Uterus (tissue), 4 donors: ENCODE results near the gene ARHGAP5. TPM values are rescaled to one million over a fixed set of nuclear protein-coding genes. Genes with fewer than 3 reads are reported as not detected.

Experiments
- DNase-seq, 2 donors: peaks; one replicate each; pipeline ENCODE4 v3.0.0-alpha.2; 2019 to 2020
- H3K27ac ChIP-seq, 2 donors: fragments of 200-600 bp; sonication (generic); 1 replicate in 1 of 2; 2 replicates in 1 of 2; pipeline ENCODE4 v1.5.1; 2016 to 2018
- H3K27me3 ChIP-seq, 2 donors: fragments of 200-600 bp; sonication (generic); one replicate each; pipeline ENCODE4 v1.5.1; 2018 to 2019; ENCODE audit warnings: control low read depth in 1 of 2
- H3K36me3 ChIP-seq, 2 donors: fragments of 200-600 bp; sonication (generic); one replicate each; pipeline ENCODE4 v1.5.1; 2019; ENCODE audit warnings: control low read depth in 1 of 2
- H3K4me1 ChIP-seq, 2 donors: fragments of 200-600 bp; sonication (generic); one replicate each; pipeline ENCODE4 v1.5.1; 2018 to 2019; ENCODE audit warnings: control low read depth in 1 of 2
- H3K4me3 ChIP-seq, 2 donors: fragments of 200-600 bp; sonication (generic); 1 replicate in 1 of 2; 2 replicates in 1 of 2; pipeline ENCODE4 v1.5.1; 2018 to 2019; ENCODE audit warnings: mild to moderate bottlenecking in 1 of 2
- H3K9me3 ChIP-seq, 2 donors: fragments of 200-600 bp; sonication (generic); one replicate each; pipeline ENCODE4 v1.5.1; 2019; ENCODE audit warnings: control low read depth in 1 of 2
- CTCF ChIP-seq, 4 experiments: fragments of 200-600 bp in 2 of 4; fragments of 450-650 bp in 2 of 4; sonication (generic) in 2 of 4; IDR thresholded peaks; one replicate each; pipeline ENCODE4 v1.5.1; 2016 to 2019; ENCODE audit warnings: antibody characterized with exemption in 4 of 4, mild to moderate bottlenecking in 2 of 4, moderate library complexity in 1 of 4
- POLR2A ChIP-seq, 2 donors: fragments of 450-650 bp; IDR thresholded peaks; one replicate each; pipeline ENCODE4 v1.6.1; 2016; ENCODE audit warnings: antibody characterized with exemption in 2 of 2, mild to moderate bottlenecking in 1 of 2, moderate library complexity in 1 of 2
- intact Hi-C: fragments of 100-400 bp; cut with DNase I; formaldehyde crosslinking; loops from one replicate; pipeline ENCODE4 v1.15.1; 2023; ENCODE audit warnings: low total_unique reads
- total RNA-seq, 4 donors: library from RNA; depleted of rRNA in 3 of 4; stranded (reverse); fragments of >200 nt in 3 of 4; gene quantifications; one replicate each; pipeline versions ENCODE4 v1.1.0 to v1.2.4, GENCODE V29; 2014 to 2023
- donor health status: DM: yes; HTN: yes; CAD: no.

ARHGAP5 gene
- total RNA-seq, 4 donors from 2014 or later = 83.8 to 298 (median 159) TPM

GRCh38 chr14:32166029-32166428 lies 88.9 kb downstream of the ARHGAP5 start:
- Histone ChIP-seq H3K27ac (no peak overlapping the region), H3K4me3 (no peak overlapping the region), H3K9me3 (no peaks in the 10 kb centered on the region), H3K4me1 (no peaks in the 10 kb centered on the region), H3K27me3 (no peaks in the 10 kb centered on the region), H3K36me3 (no peaks in the 10 kb centered on the region)
- no peak for DNase-seq
- TF ChIP-seq CTCF (IDR thresholded peaks at IDR 0.05) (no peak), POLR2A (IDR thresholded peaks at IDR 0.05) (no peak)
- intact Hi-C loops = no loop called here

GRCh38 chr14:32166924-32167323 lies 89.8 kb downstream of the ARHGAP5 start:
- no peaks in the 10 kb centered on the region for H3K9me3 ChIP-seq
- no peak for TF ChIP-seq CTCF (IDR thresholded peaks at IDR 0.05)
- no peak for TF ChIP-seq POLR2A (IDR thresholded peaks at IDR 0.05)
- H3K27ac ChIP-seq = no peak overlapping the region
- H3K4me3 ChIP-seq = no peak overlapping the region
- DNase-seq = no peak
- no peaks in the 10 kb centered on the region for H3K36me3 ChIP-seq
- intact Hi-C loops = no loop called here
- no peaks in the 10 kb centered on the region for H3K27me3 ChIP-seq
- H3K4me1 ChIP-seq = no peaks in the 10 kb centered on the region

GRCh38 chr14:32167907-32168306 lies 90.8 kb downstream of the ARHGAP5 start:
- Histone ChIP-seq H3K9me3 (no peaks in the 10 kb centered on the region), H3K4me3 (no peak overlapping the region), H3K4me1 (no peaks in the 10 kb centered on the region), H3K27me3 (no peaks in the 10 kb centered on the region), H3K27ac (no peak overlapping the region), H3K36me3 (no peaks in the 10 kb centered on the region)
- TF ChIP-seq CTCF (IDR thresholded peaks at IDR 0.05) = no peak
- no peak for TF ChIP-seq POLR2A (IDR thresholded peaks at IDR 0.05)
- intact Hi-C loops = no loop called here
- DNase-seq = no peak

- no peaks in the 10 kb centered on the region for H3K27me3 ChIP-seq
- no peaks in the 10 kb centered on the region for H3K4me1 ChIP-seq
- H3K27ac ChIP-seq = no peak overlapping the region
- H3K9me3 ChIP-seq = no peaks in the 10 kb centered on the region
- no peak overlapping the region for H3K4me3 ChIP-seq
- intact Hi-C loops = no loop called here
- DNase-seq = no peak
- no peaks in the 10 kb centered on the region for H3K36me3 ChIP-seq
- no peak for TF ChIP-seq CTCF (IDR thresholded peaks at IDR 0.05)
- TF ChIP-seq POLR2A (IDR thresholded peaks at IDR 0.05) = no peak
Measured at GRCh38 chr14:32169191-32169590, 92.1 kb downstream of the ARHGAP5 start.

- H3K27ac ChIP-seq = no peak overlapping the region
- H3K9me3 ChIP-seq = no peaks in the 10 kb centered on the region
- H3K4me3 ChIP-seq = no peak overlapping the region
- H3K36me3 ChIP-seq = no peaks in the 10 kb centered on the region
- intact Hi-C loops = no loop called here
- H3K4me1 ChIP-seq = no peaks in the 10 kb centered on the region
- no peaks in the 10 kb centered on the region for H3K27me3 ChIP-seq
- TF ChIP-seq POLR2A (IDR thresholded peaks at IDR 0.05) (no peak), CTCF (IDR thresholded peaks at IDR 0.05) (no peak)
- no peak for DNase-seq
Measured at GRCh38 chr14:32171469-32171868, 94.4 kb downstream of the ARHGAP5 start.
